Activated CD4-positive, alpha-beta memory T cell treated with anti-CD3 and anti-CD28 coated beads for 36 hours (primary cell): Measurements from ENCODE around the gene CACNA1C. TPM values are rescaled to one million over a fixed set of nuclear protein-coding genes. Genes with fewer than 3 reads are reported as not detected.

ENCODE experiments used
- CTCF ChIA-PET: fragments of 350-600 bp; sonication (Branson Sonifier 250); formaldehyde crosslinking; loops from one replicate; lab custom pipeline; 2021; ENCODE audit warnings: antibody characterized with exemption, inconsistent platforms; lab: Charles Lee
- POLR2A ChIA-PET: fragments of 350-600 bp; sonication (Branson Sonifier 250); formaldehyde crosslinking; loops from one replicate; lab custom pipeline; 2021; ENCODE audit warnings: antibody characterized with exemption; lab: Charles Lee
- DNase-seq: peaks from one replicate; pipeline ENCODE4 v3.0.0-alpha.2; 2020
- H3K27ac Mint-ChIP-seq: one replicate; pipeline ENCODE4 v1.8.0; 2021; ENCODE audit warnings: mixed read lengths
- H3K27me3 Mint-ChIP-seq: one replicate; pipeline ENCODE4 v1.8.0; 2021; ENCODE audit warnings: mixed read lengths
- H3K36me3 Mint-ChIP-seq: one replicate; pipeline ENCODE4 v1.8.0; 2021; ENCODE audit warnings: mixed read lengths
- H3K4me1 Mint-ChIP-seq: one replicate; pipeline ENCODE4 v1.8.0; 2021; ENCODE audit warnings: low read depth, mixed read lengths
- H3K4me3 Mint-ChIP-seq: one replicate; pipeline ENCODE4 v1.8.0; 2021; ENCODE audit warnings: mild to moderate bottlenecking, mixed read lengths
- H3K9me3 Mint-ChIP-seq: one replicate; pipeline ENCODE4 v1.8.0; 2021; ENCODE audit warnings: mixed read lengths
- intact Hi-C: fragments of 100-400 bp; cut with micrococcal nuclease; formaldehyde crosslinking; loops from one replicate; pipeline ENCODE4 v1.15.1; 2023
- total RNA-seq, 2 experiments: library from RNA; stranded (reverse); gene quantifications; one replicate each; pipeline ENCODE4 v1.2.3, GENCODE V29; 2021

CACNA1C gene
- total RNA-seq, 2 experiments from 2014 or later: 0.07 to 0.12 TPM

GRCh38 chr12:2314492-2314891 lies 261.7 kb downstream of the CACNA1C start:
- Mint-ChIP-seq H3K9me3 (peaks cover 3% of the 10 kb centered on the region), H3K4me1 (no peaks in the 10 kb centered on the region), H3K27me3 (peaks cover 4% of the 10 kb centered on the region), H3K36me3 (no peaks in the 10 kb centered on the region), H3K4me3 (no peak overlapping the region), H3K27ac (no peak overlapping the region)
- DNase-seq: no peak
- intact Hi-C loops: no loop called here
- POLR2A ChIA-PET: no interaction called here
- CTCF ChIA-PET: interaction anchor here (0.9 kb wide), 1 partner anchor 8 kb away, joined by 3 read pairs; no protein-coding TSS in a partner anchor

GRCh38 chr12:2317772-2318171 lies 265.0 kb downstream of the CACNA1C start:
- CTCF ChIA-PET: no interaction called here
- Mint-ChIP-seq H3K36me3 (no peaks in the 10 kb centered on the region), H3K4me1 (no peaks in the 10 kb centered on the region), H3K4me3 (no peak overlapping the region), H3K27me3 (peaks cover 13% of the 10 kb centered on the region), H3K27ac (no peak overlapping the region), H3K9me3 (peaks cover 3% of the 10 kb centered on the region)
- DNase-seq: no peak
- intact Hi-C loops: no loop called here
- POLR2A ChIA-PET: no interaction called here

- Mint-ChIP-seq H3K27ac (no peak overlapping the region), H3K27me3 (peaks cover 15% of the 10 kb centered on the region), H3K9me3 (peaks cover 3% of the 10 kb centered on the region), H3K4me3 (no peak overlapping the region), H3K4me1 (no peaks in the 10 kb centered on the region), H3K36me3 (no peaks in the 10 kb centered on the region)
- CTCF ChIA-PET: no interaction called here
- DNase-seq: no peak
- POLR2A ChIA-PET: no interaction called here
- intact Hi-C loops: no loop called here
These were observed 265.5 kb downstream of the CACNA1C start for GRCh38 chr12:2318286-2318685.

- ChIA-PET POLR2A (no interaction called here), CTCF (no interaction called here)
- no peak overlapping the region for H3K4me3 Mint-ChIP-seq
- H3K27me3 Mint-ChIP-seq: peaks cover 17% of the 10 kb centered on the region
- no peak for DNase-seq
- H3K4me1 Mint-ChIP-seq: no peaks in the 10 kb centered on the region
- intact Hi-C loops: no loop called here
- peaks cover 3% of the 10 kb centered on the region for H3K9me3 Mint-ChIP-seq
- no peak overlapping the region for H3K27ac Mint-ChIP-seq
- no peaks in the 10 kb centered on the region for H3K36me3 Mint-ChIP-seq
These were observed 266.3 kb downstream of the CACNA1C start for GRCh38 chr12:2319136-2319535.

GRCh38 chr12:2319737-2320506 lies 267.1 kb downstream of the CACNA1C start:
- ChIA-PET CTCF (no interaction called here), POLR2A (no interaction called here)
- intact Hi-C loops: no loop called here
- no peaks in the 10 kb centered on the region for H3K36me3 Mint-ChIP-seq
- no peaks in the 10 kb centered on the region for H3K9me3 Mint-ChIP-seq
- H3K27ac Mint-ChIP-seq: no peak overlapping the region
- H3K27me3 Mint-ChIP-seq: peaks cover 12% of the 10 kb centered on the region
- DNase-seq: no peak
- no peak overlapping the region for H3K4me3 Mint-ChIP-seq
- H3K4me1 Mint-ChIP-seq: no peaks in the 10 kb centered on the region

- H3K36me3 Mint-ChIP-seq: no peaks in the 10 kb centered on the region
- intact Hi-C loops: no loop called here
- no peak overlapping the region for H3K4me3 Mint-ChIP-seq
- DNase-seq: no peak
- no peaks in the 10 kb centered on the region for H3K9me3 Mint-ChIP-seq
- H3K4me1 Mint-ChIP-seq: no peaks in the 10 kb centered on the region
- peaks cover 14% of the 10 kb centered on the region for H3K27me3 Mint-ChIP-seq
- ChIA-PET CTCF (no interaction called here), POLR2A (no interaction called here)
- no peak overlapping the region for H3K27ac Mint-ChIP-seq
These were observed 268.1 kb downstream of the CACNA1C start for GRCh38 chr12:2320841-2321240.

- no peaks in the 10 kb centered on the region for H3K9me3 Mint-ChIP-seq
- DNase-seq: no peak
- H3K27ac Mint-ChIP-seq: no peak overlapping the region
- intact Hi-C loops: no loop called here
- CTCF ChIA-PET: interaction anchor here (0.7 kb wide), 1 partner anchor 8 kb away, joined by 3 read pairs; no protein-coding TSS in a partner anchor
- no peak overlapping the region for H3K4me3 Mint-ChIP-seq
- no peaks in the 10 kb centered on the region for H3K4me1 Mint-ChIP-seq
- H3K36me3 Mint-ChIP-seq: no peaks in the 10 kb centered on the region
- peaks cover 16% of the 10 kb centered on the region for H3K27me3 Mint-ChIP-seq
- POLR2A ChIA-PET: no interaction called here
These were observed 269.9 kb downstream of the CACNA1C start for GRCh38 chr12:2322554-2323120.

GRCh38 chr12:2323532-2324255 lies 270.9 kb downstream of the CACNA1C start:
- Mint-ChIP-seq H3K27ac (no peak overlapping the region), H3K9me3 (no peaks in the 10 kb centered on the region), H3K4me3 (no peak overlapping the region), H3K36me3 (no peaks in the 10 kb centered on the region), H3K27me3 (peaks cover 16% of the 10 kb centered on the region), H3K4me1 (no peaks in the 10 kb centered on the region)
- POLR2A ChIA-PET: no interaction called here
- CTCF ChIA-PET: no interaction called here
- no peak for DNase-seq
- intact Hi-C loops: no loop called here

- peaks cover 16% of the 10 kb centered on the region for H3K27me3 Mint-ChIP-seq
- no peaks in the 10 kb centered on the region for H3K36me3 Mint-ChIP-seq
- POLR2A ChIA-PET: no interaction called here
- H3K4me3 Mint-ChIP-seq: no peak overlapping the region
- no peak for DNase-seq
- no peak overlapping the region for H3K27ac Mint-ChIP-seq
- CTCF ChIA-PET: no interaction called here
- no peaks in the 10 kb centered on the region for H3K9me3 Mint-ChIP-seq
- H3K4me1 Mint-ChIP-seq: no peaks in the 10 kb centered on the region
- intact Hi-C loops: no loop called here
These were observed 271.6 kb downstream of the CACNA1C start for GRCh38 chr12:2324387-2324786.

GRCh38 chr12:2325519-2325918 lies 272.7 kb downstream of the CACNA1C start:
- intact Hi-C loops: no loop called here
- H3K9me3 Mint-ChIP-seq: no peaks in the 10 kb centered on the region
- H3K27me3 Mint-ChIP-seq: peaks cover 16% of the 10 kb centered on the region
- POLR2A ChIA-PET: no interaction called here
- no peaks in the 10 kb centered on the region for H3K36me3 Mint-ChIP-seq
- no peak overlapping the region for H3K4me3 Mint-ChIP-seq
- no peak overlapping the region for H3K27ac Mint-ChIP-seq
- CTCF ChIA-PET: interaction anchor here (1.0 kb wide), 1 partner anchor 12 kb away, joined by 3 read pairs; no protein-coding TSS in a partner anchor
- no peak for DNase-seq
- no peaks in the 10 kb centered on the region for H3K4me1 Mint-ChIP-seq

- H3K4me3 Mint-ChIP-seq: no peak overlapping the region
- intact Hi-C loops: no loop called here
- no peaks in the 10 kb centered on the region for H3K9me3 Mint-ChIP-seq
- peaks cover 14% of the 10 kb centered on the region for H3K27me3 Mint-ChIP-seq
- no peak for DNase-seq
- POLR2A ChIA-PET: no interaction called here
- no peak overlapping the region for H3K27ac Mint-ChIP-seq
- CTCF ChIA-PET: no interaction called here
- H3K4me1 Mint-ChIP-seq: no peaks in the 10 kb centered on the region
- no peaks in the 10 kb centered on the region for H3K36me3 Mint-ChIP-seq
These were observed 273.7 kb downstream of the CACNA1C start for GRCh38 chr12:2326470-2326869.

- H3K27ac Mint-ChIP-seq: no peak overlapping the region
- no peak overlapping the region for H3K4me3 Mint-ChIP-seq
- intact Hi-C loops: no loop called here
- CTCF ChIA-PET: no interaction called here
- POLR2A ChIA-PET: no interaction called here
- H3K27me3 Mint-ChIP-seq: peaks cover 5% of the 10 kb centered on the region
- H3K9me3 Mint-ChIP-seq: no peaks in the 10 kb centered on the region
- H3K36me3 Mint-ChIP-seq: no peaks in the 10 kb centered on the region
- DNase-seq: no peak
- H3K4me1 Mint-ChIP-seq: no peaks in the 10 kb centered on the region
These were observed 275.9 kb downstream of the CACNA1C start for GRCh38 chr12:2328661-2329060.
